GM12878 (cell line): ENCODE measurements around the gene ACTL7A. TPM values are rescaled to one million over a fixed set of nuclear protein-coding genes. Genes with fewer than 3 reads are reported as not detected.

Experiments
- ATAC-seq: fragments of 200-7000 bp; cut with Tn5 transposase; 3 replicates; pipeline ENCODE4 v1.9.1; 2020; ENCODE audit warnings: mild to moderate bottlenecking, moderate library complexity
- BruUV-seq: library from RNA; stranded (reverse); fragments of 400-500 nt; replicated peaks from 2 replicates; lab custom pipeline; 2021; lab: Mats Ljungman, UMichigan
- CTCF ChIA-PET: fragments of 300-600 bp; sonication (Branson Sonifier 250); formaldehyde crosslinking; extraction: SDS; loops from one replicate; lab custom pipeline; 2021; ENCODE audit warnings: inconsistent platforms; lab: Yijun Ruan, JAX
- POLR2A ChIA-PET: fragments of 350-600 bp; formaldehyde crosslinking; extraction: SDS; loops from one replicate; lab custom pipeline; 2021; ENCODE audit warnings: inconsistent platforms; lab: Charles Lee
- RAD21 ChIA-PET: fragments of 300-600 bp; sonication (Branson Sonifier 250); formaldehyde crosslinking; loops from one replicate; lab custom pipeline; 2023; ENCODE audit warnings: antibody characterized with exemption; ENCODE audit not compliant: unreplicated experiment; lab: Charles Lee
- SMC1A ChIA-PET: fragments of 300-600 bp; sonication (Branson Sonifier 250); formaldehyde crosslinking; loops from one replicate; lab custom pipeline; 2023; ENCODE audit not compliant: unreplicated experiment, uncharacterized antibody; lab: Charles Lee
- DNase-seq: peaks from one replicate; pipeline ENCODE4 v3.0.0-alpha.2; 2011; ENCODE audit warnings: low read depth, low spot score
- FAIRE-seq: peaks from 3 replicates; lab custom pipeline; 2011; peaks lifted over from hg19 to GRCh38; lab: Jason Lieb, UNC
- H2AFZ ChIP-seq: 2 replicates; pipeline ENCODE4 v1.6.0; 2011; ENCODE audit warnings: low read depth, low read length, control low read depth; ENCODE audit not compliant: control insufficient read depth
- H3K27ac ChIP-seq: 2 replicates; pipeline ENCODE4 v1.5.1; 2011; ENCODE audit warnings: control low read depth; ENCODE audit not compliant: control insufficient read depth, insufficient read depth
- H3K27me3 ChIP-seq, 2 experiments: replicated peaks in 1 of 2; 2 replicates each; pipeline versions ENCODE4 v1.6.0 to v1.6.1; 2011; ENCODE audit warnings: low read length in 1 of 2; ENCODE audit not compliant: control insufficient read depth in 2 of 2, insufficient read depth in 2 of 2
- H3K36me3 ChIP-seq, 2 experiments: 2 replicates each; pipeline ENCODE4 v1.5.1; 2011; ENCODE audit warnings: low read length in 1 of 2; ENCODE audit not compliant: control insufficient read depth in 2 of 2, insufficient read depth in 2 of 2
- H3K4me1 ChIP-seq: 2 replicates; pipeline ENCODE4 v1.6.1; 2011; ENCODE audit warnings: mild to moderate bottlenecking, low read length, moderate library complexity, mixed read lengths; ENCODE audit not compliant: control insufficient read depth, insufficient read depth
- H3K4me2 ChIP-seq: 2 replicates; pipeline ENCODE4 v1.6.0; 2011; ENCODE audit warnings: control low read depth; ENCODE audit not compliant: control insufficient read depth, insufficient read depth
- H3K4me3 ChIP-seq: fragments of 200-600 bp; sonication (generic); 2 replicates; pipeline ENCODE4 v1.5.1; 2016
- H3K79me2 ChIP-seq: 2 replicates; pipeline ENCODE4 v1.6.0; 2011; ENCODE audit warnings: low read length; ENCODE audit not compliant: control insufficient read depth, insufficient read depth
- H3K9ac ChIP-seq: 2 replicates; pipeline ENCODE4 v1.8.0; 2011; ENCODE audit warnings: low read length, control low read depth, mixed read lengths; ENCODE audit not compliant: control insufficient read depth, insufficient read depth
- H3K9me3 ChIP-seq: replicated peaks from 3 replicates; pipeline ENCODE4 v1.5.1; 2011; ENCODE audit warnings: mild to moderate bottlenecking, low read length; ENCODE audit not compliant: control insufficient read depth, insufficient read depth
- H4K20me1 ChIP-seq: 2 replicates; pipeline ENCODE4 v1.6.0; 2011; ENCODE audit not compliant: control insufficient read depth, insufficient read depth
- CEBPB ChIP-seq, 2 experiments: fragments of 150-350 bp in 1 of 2; IDR thresholded peaks; 2 replicates each; pipeline ENCODE4 v1.6.1; 2012 to 2014; ENCODE audit warnings: low read depth in 2 of 2, low read length in 2 of 2, borderline replicate concordance in 1 of 2, inconsistent platforms in 1 of 2
- GABPA ChIP-seq: IDR thresholded peaks from 2 replicates; pipeline ENCODE4 v1.6.1; 2014; ENCODE audit warnings: antibody characterized with exemption, low read depth, mild to moderate bottlenecking, inconsistent platforms
- RB1 ChIP-seq: fragments of 450-650 bp; formaldehyde crosslinking; IDR thresholded peaks from 2 replicates; pipeline ENCODE4 v1.6.1; 2017; ENCODE audit warnings: mild to moderate bottlenecking, borderline replicate concordance
- SIX5 ChIP-seq: IDR thresholded peaks from 2 replicates; pipeline ENCODE4 v1.6.1; 2011; ENCODE audit warnings: mild to moderate bottlenecking, low read depth, low read length, moderate library complexity; ENCODE audit not compliant: severe bottlenecking
- SMAD5 ChIP-seq: IDR thresholded peaks from 2 replicates; pipeline ENCODE4 v1.6.1; 2016; ENCODE audit warnings: antibody characterized with exemption, low read depth
- STAT3 ChIP-seq: IDR thresholded peaks from 2 replicates; pipeline ENCODE4 v1.6.1; 2011; ENCODE audit warnings: low read depth, low read length, improper control_type of control experiment
- SUPT20H ChIP-seq: IDR thresholded peaks from 2 replicates; pipeline ENCODE4 v1.6.1; 2011; ENCODE audit warnings: low read depth, mild to moderate bottlenecking, low read length, moderate library complexity, borderline replicate concordance; ENCODE audit not compliant: control insufficient read depth
- in situ Hi-C: fragments of 300-500 bp; cut with MboI; formaldehyde crosslinking; loops from 9 replicates; pipeline ENCODE4 v1.14.3; 2018; ENCODE audit warnings: mixed read lengths
- intact Hi-C: fragments of 100-400 bp; cut with micrococcal nuclease; formaldehyde crosslinking; loops from one replicate; pipeline ENCODE4 v1.14.2; 2022; ENCODE audit not compliant: unreplicated experiment
- polyA plus RNA-seq, 11 experiments: library from polyadenylated mRNA; depleted of rRNA in 4 of 11; unstranded in 6 of 11; stranded (reverse) in 5 of 11; fragments of >200 nt; fragmentation: Nextera tagmentation in 4 of 11; fragmentation: Illumina TruSeq in 1 of 11; extraction: Ambion mirVana in 4 of 11; extraction: Trizol in 1 of 11; gene quantifications; 1 replicate in 1 of 11; 2 replicates in 10 of 11; pipeline versions ENCODE4 v1.2.1 to v1.2.3, GENCODE V29; 2011 to 2016; ENCODE audit warnings: inconsistent platforms in 2 of 11, missing spikeins in 2 of 11, low read depth in 1 of 11
- total RNA-seq, 4 experiments: library from RNA; depleted of rRNA in 3 of 4; stranded (reverse); fragments of >200 nt in 3 of 4; fragmentation: Illumina TruSeq in 1 of 4; extraction: Trizol in 1 of 4; gene quantifications; 2 replicates each; pipeline versions ENCODE4 v1.2.1 to v1.2.3, GENCODE V29; 2013 to 2021
- TF ChIP-seq, protein P1 (sequence below): fragments of 450-650 bp; IDR thresholded peaks from 2 replicates; pipeline ENCODE4 v1.6.1; 2018; ENCODE audit warnings: borderline replicate concordance, mild to moderate bottlenecking; ENCODE audit not compliant: partially characterized antibody

The ACTL7A gene
- total and polyA plus RNA-seq, 10 of the 15 experiments (the other 5 are each of a cell fraction or from before 2014, with no cell fraction given), result not detected

DNA sequence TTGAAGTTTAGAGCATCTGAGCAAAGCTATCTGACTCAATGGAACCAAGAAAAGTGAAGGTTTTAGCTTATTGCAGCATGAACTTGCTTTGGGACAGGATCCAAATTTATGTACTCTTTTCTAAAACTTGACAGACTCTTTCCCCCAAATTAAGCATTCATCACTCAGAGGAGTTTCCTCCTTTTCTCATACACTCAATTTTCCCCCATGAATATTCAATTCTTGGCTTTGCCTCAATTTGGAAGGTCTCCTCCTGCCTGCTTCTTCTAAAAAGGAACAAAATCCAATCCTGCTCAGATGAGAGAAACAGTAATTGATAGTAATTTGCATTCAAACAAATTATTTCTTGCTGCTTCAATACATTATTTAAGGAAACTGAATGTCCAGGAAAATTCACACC, 5.0 kb downstream of the ACTL7A start:
- Histone ChIP-seq H2AFZ (no peak overlapping the region), H3K4me1 (no peaks in the 10 kb centered on the region), H3K9ac (no peak overlapping the region)
- ATAC-seq (no peak), DNase-seq (no peak)
- CTCF ChIA-PET, result no interaction called here
- SMC1A ChIA-PET, result interaction anchor here (0.6 to 1.3 kb wide), 2 partner anchors 19 to 477 kb away, joined by 4 to 5 read pairs; no protein-coding TSS in a partner anchor
- in situ Hi-C loops, result no loop called here
- BruUV-seq, result no TSS peak
- TF ChIP-seq, protein P1, sequence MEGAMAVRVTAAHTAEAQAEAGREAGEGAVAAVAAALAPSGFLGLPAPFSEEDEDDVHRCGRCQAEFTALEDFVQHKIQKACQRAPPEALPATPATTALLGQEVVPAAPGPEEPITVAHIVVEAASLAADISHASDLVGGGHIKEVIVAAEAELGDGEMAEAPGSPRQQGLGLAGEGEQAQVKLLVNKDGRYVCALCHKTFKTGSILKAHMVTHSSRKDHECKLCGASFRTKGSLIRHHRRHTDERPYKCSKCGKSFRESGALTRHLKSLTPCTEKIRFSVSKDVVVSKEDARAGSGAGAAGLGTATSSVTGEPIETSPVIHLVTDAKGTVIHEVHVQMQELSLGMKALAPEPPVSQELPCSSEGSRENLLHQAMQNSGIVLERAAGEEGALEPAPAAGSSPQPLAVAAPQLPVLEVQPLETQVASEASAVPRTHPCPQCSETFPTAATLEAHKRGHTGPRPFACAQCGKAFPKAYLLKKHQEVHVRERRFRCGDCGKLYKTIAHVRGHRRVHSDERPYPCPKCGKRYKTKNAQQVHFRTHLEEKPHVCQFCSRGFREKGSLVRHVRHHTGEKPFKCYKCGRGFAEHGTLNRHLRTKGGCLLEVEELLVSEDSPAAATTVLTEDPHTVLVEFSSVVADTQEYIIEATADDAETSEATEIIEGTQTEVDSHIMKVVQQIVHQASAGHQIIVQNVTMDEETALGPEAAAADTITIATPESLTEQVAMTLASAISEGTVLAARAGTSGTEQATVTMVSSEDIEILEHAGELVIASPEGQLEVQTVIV, result no peak
- TF ChIP-seq STAT3 (no peak), SMAD5 (no peak), GABPA (no peak), SIX5 (no peak), SUPT20H (no peak), CEBPB (IDR thresholded peaks at IDR 0.05; ENCODE audit: borderline replicate concordance in 1 of 2, low read depth in 2 of 2, low read length in 2 of 2) (no peak), RB1 (no peak)
- TF ChIP-seq, all 136 proteins: peak for 0
- H3K79me2 ChIP-seq, result no peaks in the 10 kb centered on the region
- no peaks in the 10 kb centered on the region for H3K27me3 ChIP-seq
- H4K20me1 ChIP-seq, result no peaks in the 10 kb centered on the region
- no peaks in the 10 kb centered on the region for H3K9me3 ChIP-seq
- RAD21 ChIA-PET, result no interaction called here
- no peak for FAIRE-seq
- no peak overlapping the region for H3K27ac ChIP-seq
- H3K4me2 ChIP-seq, result no peak overlapping the region
- POLR2A ChIA-PET, result no interaction called here
- no peak overlapping the region for H3K4me3 ChIP-seq
- peaks cover 0 to 2% of the 10 kb centered on the region in 2 experiments; a peak in 2 of 4 replicates for H3K36me3 ChIP-seq
- intact Hi-C loops, result no loop called here
